SK-N-SH treated with all-trans-retinoic acid at 6 μM for 48 hours (cell line): Measurements from ENCODE around the gene TRIM39.

Experiments used
- ISL1 ChIP-seq: fragments of 250-450 bp; sonication (Bioruptor Pico); IDR thresholded peaks from 2 replicates; pipeline ENCODE4 v2.1.2; 2022; ENCODE audit warnings: mild to moderate bottlenecking, moderate library complexity
- OSR1 ChIP-seq: fragments of 250-450 bp; sonication (Bioruptor Pico); IDR thresholded peaks from 2 replicates; pipeline ENCODE4 v1.8.0; 2022; ENCODE audit warnings: moderate library complexity, mild to moderate bottlenecking, inconsistent platforms
- PPARA ChIP-seq: fragments of 250-450 bp; sonication (Bioruptor Pico); IDR thresholded peaks from 2 replicates; pipeline ENCODE4 v1.5.0; 2020; ENCODE audit warnings: mild to moderate bottlenecking, borderline replicate concordance
- RARB ChIP-seq: fragments of 250-450 bp; sonication (Bioruptor Pico); IDR thresholded peaks from 2 replicates; pipeline ENCODE4 v1.8.0; 2021; ENCODE audit warnings: mild to moderate bottlenecking, moderate library complexity

DNA sequence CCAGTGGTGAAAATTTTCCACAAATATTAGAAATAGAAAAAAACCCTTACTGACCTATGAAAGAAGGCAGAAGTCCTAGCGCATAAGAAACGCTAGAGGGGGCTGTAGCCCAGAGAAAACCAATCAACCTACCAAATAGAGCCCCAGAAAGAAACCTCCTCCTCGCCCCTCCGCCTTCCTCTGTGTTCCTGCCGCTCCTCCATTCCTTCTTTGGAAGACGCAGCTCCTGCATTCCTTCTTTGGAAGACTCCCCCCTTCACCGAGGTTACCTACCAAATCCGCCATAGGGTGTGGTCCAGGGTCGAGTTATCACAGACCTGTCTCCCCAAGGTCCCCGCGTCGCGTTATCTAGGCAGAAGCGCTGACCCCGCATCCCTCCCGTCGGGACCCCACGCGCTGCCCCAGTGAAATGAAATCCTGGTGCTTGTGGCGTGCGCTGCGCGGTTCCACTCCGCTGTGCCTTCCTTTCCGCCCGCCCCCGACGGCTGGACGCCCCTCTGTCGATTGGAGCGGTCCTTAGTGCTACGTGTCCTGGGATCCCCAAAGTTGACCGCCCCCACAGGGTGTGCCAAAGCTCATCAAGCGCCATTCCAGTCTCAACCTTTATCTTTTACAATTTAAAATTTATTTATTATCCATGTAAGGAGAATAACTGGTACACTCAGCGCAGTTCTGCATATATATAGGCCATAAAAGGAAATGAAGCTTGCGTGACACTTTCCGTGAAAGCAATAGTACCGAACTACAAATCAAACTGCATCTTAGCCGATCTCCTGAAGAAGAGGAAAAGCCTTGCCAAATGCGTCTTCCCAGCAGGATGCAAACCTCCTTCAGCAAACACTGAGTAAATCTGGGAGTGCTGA, 31.2 kb downstream of the TRIM39 start:
- TF ChIP-seq ISL1 (no peak), OSR1 (CRISPR knock-in tag) (no peak), RARB (CRISPR knock-in tag) (no peak), PPARA (no peak)
